Uterus (tissue), 4 donors: Measurements from ENCODE around the gene CFAP53. TPM values are rescaled to one million over a fixed set of nuclear protein-coding genes. Genes with fewer than 3 reads are reported as not detected.

Source experiments
- DNase-seq, 2 donors: peaks; one replicate each; pipeline ENCODE4 v3.0.0-alpha.2; 2019 to 2020
- H3K27ac ChIP-seq, 2 donors: fragments of 200-600 bp; sonication (generic); 1 replicate in 1 of 2; 2 replicates in 1 of 2; pipeline ENCODE4 v1.5.1; 2016 to 2018
- H3K27me3 ChIP-seq, 2 donors: fragments of 200-600 bp; sonication (generic); one replicate each; pipeline ENCODE4 v1.5.1; 2018 to 2019; ENCODE audit warnings: control low read depth in 1 of 2
- H3K36me3 ChIP-seq, 2 donors: fragments of 200-600 bp; sonication (generic); one replicate each; pipeline ENCODE4 v1.5.1; 2019; ENCODE audit warnings: control low read depth in 1 of 2
- H3K4me1 ChIP-seq, 2 donors: fragments of 200-600 bp; sonication (generic); one replicate each; pipeline ENCODE4 v1.5.1; 2018 to 2019; ENCODE audit warnings: control low read depth in 1 of 2
- H3K4me3 ChIP-seq, 2 donors: fragments of 200-600 bp; sonication (generic); 1 replicate in 1 of 2; 2 replicates in 1 of 2; pipeline ENCODE4 v1.5.1; 2018 to 2019; ENCODE audit warnings: mild to moderate bottlenecking in 1 of 2
- H3K9me3 ChIP-seq, 2 donors: fragments of 200-600 bp; sonication (generic); one replicate each; pipeline ENCODE4 v1.5.1; 2019; ENCODE audit warnings: control low read depth in 1 of 2
- CTCF ChIP-seq, 4 experiments: fragments of 200-600 bp in 2 of 4; fragments of 450-650 bp in 2 of 4; sonication (generic) in 2 of 4; IDR thresholded peaks; one replicate each; pipeline ENCODE4 v1.5.1; 2016 to 2019; ENCODE audit warnings: antibody characterized with exemption in 4 of 4, mild to moderate bottlenecking in 2 of 4, moderate library complexity in 1 of 4
- POLR2A ChIP-seq, 2 donors: fragments of 450-650 bp; IDR thresholded peaks; one replicate each; pipeline ENCODE4 v1.6.1; 2016; ENCODE audit warnings: antibody characterized with exemption in 2 of 2, mild to moderate bottlenecking in 1 of 2, moderate library complexity in 1 of 2
- intact Hi-C: fragments of 100-400 bp; cut with DNase I; formaldehyde crosslinking; loops from one replicate; pipeline ENCODE4 v1.15.1; 2023; ENCODE audit warnings: low total_unique reads
- total RNA-seq, 4 donors: library from RNA; depleted of rRNA in 3 of 4; stranded (reverse); fragments of >200 nt in 3 of 4; gene quantifications; one replicate each; pipeline versions ENCODE4 v1.1.0 to v1.2.4, GENCODE V29; 2014 to 2023
- donor health status: DM: yes; HTN: yes; CAD: no.

The CFAP53 gene
- total RNA-seq, 4 donors from 2014 or later = 0.95 to 1.1 TPM; not detected in 2

- H3K36me3 ChIP-seq = no peaks in the 10 kb centered on the region
- TF ChIP-seq CTCF (IDR thresholded peaks at IDR 0.05) = no peak
- no peak for TF ChIP-seq POLR2A (IDR thresholded peaks at IDR 0.05)
- intact Hi-C loops = no loop called here
- H3K9me3 ChIP-seq = no peaks in the 10 kb centered on the region
- DNase-seq = no peak
- peak overlapping the region; percentile 94 to 96 for H3K27ac ChIP-seq
- H3K27me3 ChIP-seq = no peaks in the 10 kb centered on the region
- H3K4me1 ChIP-seq = peaks cover 4 to 7% of the 10 kb centered on the region in 2 donors
- H3K4me3 ChIP-seq = peak overlapping the region; percentile 69 to 98
Measured at GRCh38 chr18:50280707-50281294, 14.5 kb upstream of the CFAP53 start.

- peaks cover 4 to 7% of the 10 kb centered on the region in 2 donors for H3K4me1 ChIP-seq
- no peaks in the 10 kb centered on the region for H3K27me3 ChIP-seq
- H3K36me3 ChIP-seq = no peaks in the 10 kb centered on the region
- H3K27ac ChIP-seq = no peak overlapping the region
- H3K9me3 ChIP-seq = no peaks in the 10 kb centered on the region
- DNase-seq = no peak
- intact Hi-C loops = no loop called here
- no peak overlapping the region for H3K4me3 ChIP-seq
- TF ChIP-seq CTCF (IDR thresholded peaks at IDR 0.05) (no peak), POLR2A (IDR thresholded peaks at IDR 0.05) (no peak)
Measured at GRCh38 chr18:50279752-50280151, 13.5 kb upstream of the CFAP53 start.

GRCh38 chr18:50277942-50278341 lies 11.6 kb upstream of the CFAP53 start:
- no peaks in the 10 kb centered on the region for H3K36me3 ChIP-seq
- H3K4me3 ChIP-seq = no peak overlapping the region
- peaks cover 4 to 7% of the 10 kb centered on the region in 2 donors for H3K4me1 ChIP-seq
- DNase-seq = no peak
- TF ChIP-seq POLR2A (IDR thresholded peaks at IDR 0.05) = no peak
- TF ChIP-seq CTCF (IDR thresholded peaks at IDR 0.05) = no peak
- H3K27ac ChIP-seq = no peak overlapping the region
- H3K27me3 ChIP-seq = no peaks in the 10 kb centered on the region
- intact Hi-C loops = no loop called here
- H3K9me3 ChIP-seq = no peaks in the 10 kb centered on the region

GRCh38 chr18:50276452-50276851 lies 10.2 kb upstream of the CFAP53 start:
- no peaks in the 10 kb centered on the region for H3K36me3 ChIP-seq
- TF ChIP-seq POLR2A (IDR thresholded peaks at IDR 0.05) = no peak
- no peak for TF ChIP-seq CTCF (IDR thresholded peaks at IDR 0.05)

GRCh38 chr18:50275503-50276036 lies 9.3 kb upstream of the CFAP53 start:
- TF ChIP-seq POLR2A (IDR thresholded peaks at IDR 0.05) = no peak
- no peak for TF ChIP-seq CTCF (IDR thresholded peaks at IDR 0.05)
- intact Hi-C loops = no loop called here
- H3K27me3 ChIP-seq = no peaks in the 10 kb centered on the region

More at GRCh38 chr18:50276452-50276851, 10.2 kb upstream of the CFAP53 start:
- Histone ChIP-seq H3K27ac (no peak overlapping the region), H3K4me1 (peaks cover 0 to 7% of the 10 kb centered on the region in 2 donors), H3K27me3 (no peaks in the 10 kb centered on the region), H3K9me3 (no peaks in the 10 kb centered on the region), H3K4me3 (no peak overlapping the region)
- DNase-seq = no peak
- intact Hi-C loops = no loop called here

More at GRCh38 chr18:50275503-50276036, 9.3 kb upstream of the CFAP53 start:
- H3K4me1 ChIP-seq = peaks cover 0 to 7% of the 10 kb centered on the region in 2 donors
- no peak overlapping the region for H3K27ac ChIP-seq
- no peak overlapping the region for H3K4me3 ChIP-seq
- no peak for DNase-seq
- no peaks in the 10 kb centered on the region for H3K36me3 ChIP-seq
- H3K9me3 ChIP-seq = no peaks in the 10 kb centered on the region
